IPS-15b (cell line): ENCODE measurements around the gene DNTT.

Source experiments
- H3K27me3 ChIP-seq: one replicate; pipeline ENCODE4 v1.6.1; 2013; ENCODE audit warnings: low read length; ENCODE audit not compliant: control insufficient read depth, insufficient read depth
- H3K36me3 ChIP-seq: one replicate; pipeline ENCODE4 v1.6.1; 2013; ENCODE audit warnings: low read length; ENCODE audit not compliant: control insufficient read depth, insufficient read depth
- H3K4me1 ChIP-seq: one replicate; pipeline ENCODE4 v1.6.1; 2013; ENCODE audit warnings: mild to moderate bottlenecking, low read length; ENCODE audit not compliant: control insufficient read depth, insufficient read depth
- H3K4me3 ChIP-seq: one replicate; pipeline ENCODE4 v1.5.1; 2013; ENCODE audit warnings: low read depth, low read length
- H3K9ac ChIP-seq: one replicate; pipeline ENCODE4 v1.6.1; 2013; ENCODE audit warnings: low read depth, mild to moderate bottlenecking, low read length
- H3K9me3 ChIP-seq: one replicate; pipeline ENCODE4 v1.6.1; 2013; ENCODE audit warnings: mild to moderate bottlenecking, low read length; ENCODE audit not compliant: control insufficient read depth, insufficient read depth

DNTT gene

GRCh38 chr10:96319754-96320474, 15.7 kb downstream of the DNTT start:
- Histone ChIP-seq H3K27me3 (no peaks in the 10 kb centered on the region), H3K9ac (no peak overlapping the region), H3K4me3 (no peak overlapping the region), H3K9me3 (no peaks in the 10 kb centered on the region), H3K4me1 (no peaks in the 10 kb centered on the region), H3K36me3 (no peaks in the 10 kb centered on the region)

- H3K9ac ChIP-seq: no peak overlapping the region
- H3K27me3 ChIP-seq: no peaks in the 10 kb centered on the region
- no peaks in the 10 kb centered on the region for H3K4me1 ChIP-seq
- H3K9me3 ChIP-seq: no peaks in the 10 kb centered on the region
- no peaks in the 10 kb centered on the region for H3K36me3 ChIP-seq
- no peak overlapping the region for H3K4me3 ChIP-seq
These were observed 17.6 kb downstream of the DNTT start for GRCh38 chr10:96321822-96322221.

- H3K9ac ChIP-seq: no peak overlapping the region
- no peaks in the 10 kb centered on the region for H3K9me3 ChIP-seq
- H3K27me3 ChIP-seq: peaks cover 1% of the 10 kb centered on the region
- no peaks in the 10 kb centered on the region for H3K4me1 ChIP-seq
- H3K4me3 ChIP-seq: no peak overlapping the region
- H3K36me3 ChIP-seq: no peaks in the 10 kb centered on the region
These were observed 18.0 kb downstream of the DNTT start for GRCh38 chr10:96322275-96322674.

GRCh38 chr10:96324447-96324846, 20.2 kb downstream of the DNTT start:
- Histone ChIP-seq H3K9me3 (no peaks in the 10 kb centered on the region), H3K9ac (no peak overlapping the region), H3K36me3 (no peaks in the 10 kb centered on the region), H3K4me1 (no peaks in the 10 kb centered on the region), H3K27me3 (peaks cover 2% of the 10 kb centered on the region), H3K4me3 (no peak overlapping the region)

GRCh38 chr10:96325719-96326373, 21.6 kb downstream of the DNTT start:
- Histone ChIP-seq H3K4me3 (no peak overlapping the region), H3K9me3 (no peaks in the 10 kb centered on the region), H3K27me3 (peaks cover 2% of the 10 kb centered on the region), H3K4me1 (no peaks in the 10 kb centered on the region), H3K36me3 (no peaks in the 10 kb centered on the region), H3K9ac (no peak overlapping the region)

DNA sequence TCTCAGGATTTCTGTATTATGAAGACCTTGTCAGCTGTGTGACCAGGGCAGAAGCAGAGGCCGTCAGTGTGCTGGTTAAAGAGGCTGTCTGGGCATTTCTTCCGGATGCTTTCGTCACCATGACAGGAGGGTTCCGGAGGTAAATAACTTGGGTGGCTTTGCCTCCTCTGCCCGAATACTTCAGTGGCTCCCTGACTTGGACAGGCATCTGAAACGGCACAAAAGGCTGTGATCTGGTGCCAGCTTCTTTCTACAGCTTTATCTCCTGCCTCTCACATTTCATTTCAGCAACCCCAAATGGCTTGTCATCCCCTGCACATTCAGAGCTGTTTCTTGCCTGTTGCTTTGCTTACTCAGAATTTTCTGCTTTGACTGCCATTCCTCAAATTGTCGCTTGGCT, 23.2 kb downstream of the DNTT start:
- Histone ChIP-seq H3K9me3 (no peaks in the 10 kb centered on the region), H3K4me1 (no peaks in the 10 kb centered on the region), H3K4me3 (no peak overlapping the region), H3K27me3 (peaks cover 2% of the 10 kb centered on the region), H3K9ac (no peak overlapping the region), H3K36me3 (no peaks in the 10 kb centered on the region)

DNA sequence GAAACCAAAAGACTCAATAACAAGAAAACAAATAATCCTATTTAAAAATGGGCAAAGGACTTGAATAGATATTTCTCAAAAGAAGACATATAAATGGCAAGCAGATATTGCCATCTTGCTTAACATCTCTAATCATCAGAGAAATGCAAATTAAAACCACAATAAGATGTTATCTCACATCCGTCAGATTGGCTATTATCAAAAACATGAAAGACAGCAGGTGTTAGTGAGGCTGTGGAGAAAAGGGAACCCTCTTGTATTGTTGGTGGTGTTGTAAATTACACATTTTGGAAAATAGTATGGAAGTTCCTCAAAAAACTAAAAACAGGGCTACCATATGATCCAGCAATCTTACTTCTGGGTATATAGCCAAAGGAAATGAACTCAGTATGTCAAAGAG, 28.9 kb downstream of the DNTT start:
- H3K36me3 ChIP-seq: no peaks in the 10 kb centered on the region
- H3K9ac ChIP-seq: no peak overlapping the region
- H3K4me1 ChIP-seq: no peaks in the 10 kb centered on the region
- no peak overlapping the region for H3K4me3 ChIP-seq
- no peaks in the 10 kb centered on the region for H3K9me3 ChIP-seq
- H3K27me3 ChIP-seq: no peaks in the 10 kb centered on the region

- no peak overlapping the region for H3K9ac ChIP-seq
- no peaks in the 10 kb centered on the region for H3K27me3 ChIP-seq
- no peaks in the 10 kb centered on the region for H3K36me3 ChIP-seq
- H3K9me3 ChIP-seq: no peaks in the 10 kb centered on the region
- no peak overlapping the region for H3K4me3 ChIP-seq
- H3K4me1 ChIP-seq: no peaks in the 10 kb centered on the region
These were observed 30.6 kb downstream of the DNTT start for GRCh38 chr10:96334616-96335526.

DNA sequence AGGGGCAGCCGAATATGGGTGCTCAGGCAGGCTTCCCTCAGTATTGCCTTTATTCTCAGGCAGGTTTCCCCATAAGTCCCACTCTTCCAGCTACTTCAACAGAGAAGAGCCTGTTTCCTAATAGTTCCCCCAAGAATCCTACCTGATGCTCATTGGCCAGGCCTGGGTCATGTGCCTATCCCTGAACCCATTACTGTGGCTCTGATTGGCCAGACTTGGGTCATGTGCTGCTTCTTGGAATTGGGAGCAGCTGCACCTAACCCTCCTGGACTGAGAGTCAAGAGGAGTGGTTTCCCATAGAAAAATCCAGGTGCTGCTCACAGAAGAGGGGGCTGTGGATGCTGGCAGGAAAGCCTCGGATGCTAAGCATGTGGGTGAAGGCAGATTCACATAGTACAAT, 32.9 kb downstream of the DNTT start:
- H3K9me3 ChIP-seq: no peaks in the 10 kb centered on the region
- peaks cover 14% of the 10 kb centered on the region for H3K4me1 ChIP-seq
- H3K27me3 ChIP-seq: no peaks in the 10 kb centered on the region
- H3K9ac ChIP-seq: no peak overlapping the region
- no peaks in the 10 kb centered on the region for H3K36me3 ChIP-seq
- no peak overlapping the region for H3K4me3 ChIP-seq

DNA sequence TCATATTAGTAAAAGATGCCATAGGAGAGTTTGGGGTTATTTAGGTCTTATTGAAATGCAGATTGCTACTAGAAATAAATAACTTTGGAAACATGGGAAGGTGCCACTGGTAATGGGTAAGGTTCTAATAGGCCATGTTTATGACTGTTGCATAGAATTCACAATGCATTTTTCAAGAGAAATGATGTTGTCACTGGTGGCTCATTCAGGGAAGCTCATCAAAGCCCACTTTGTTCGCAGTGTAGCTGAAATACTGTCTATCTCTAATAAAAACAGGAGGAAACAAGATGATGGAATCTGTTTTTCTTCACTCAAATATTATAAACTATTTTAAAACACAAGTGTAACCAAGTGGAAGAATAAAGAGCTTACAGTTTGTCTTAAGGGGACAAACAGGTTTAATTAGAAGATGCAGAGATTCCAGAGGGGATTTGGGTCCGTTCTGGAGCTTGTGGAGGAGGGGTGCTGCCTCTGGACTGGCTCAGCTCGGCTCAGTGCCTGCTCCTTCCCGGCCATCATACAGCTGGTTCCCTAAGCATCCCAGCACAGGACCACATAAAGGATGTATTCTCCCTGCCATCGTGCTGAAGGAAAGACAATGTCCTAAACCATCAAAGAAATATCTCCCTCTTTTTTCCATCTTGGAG, 34.2 kb downstream of the DNTT start:
- Histone ChIP-seq H3K4me1 (peaks cover 14% of the 10 kb centered on the region), H3K36me3 (no peaks in the 10 kb centered on the region), H3K9me3 (no peaks in the 10 kb centered on the region), H3K4me3 (no peak overlapping the region), H3K9ac (no peak overlapping the region), H3K27me3 (no peaks in the 10 kb centered on the region)

GRCh38 chr10:96339383-96339782, 35.1 kb downstream of the DNTT start:
- Histone ChIP-seq H3K4me3 (no peak overlapping the region), H3K4me1 (peaks cover 14% of the 10 kb centered on the region)

More at GRCh38 chr10:96339383-96339782, 35.1 kb downstream of the DNTT start:
- H3K27me3 ChIP-seq: no peaks in the 10 kb centered on the region
- no peak overlapping the region for H3K9ac ChIP-seq
- H3K36me3 ChIP-seq: no peaks in the 10 kb centered on the region
- no peaks in the 10 kb centered on the region for H3K9me3 ChIP-seq
